ENCODE results near the gene DOCK10. TPM values are rescaled to one million over a fixed set of nuclear protein-coding genes. Genes with fewer than 3 reads are reported as not detected.
A peak's percentile ranks its signal among the peaks of the same experiment; 100 is the strongest.

DOCK10 gene
- total and polyA plus RNA-seq, 5 donors from 2014 or later, result 28.3 to 222 (median 35.1) TPM

DNA sequence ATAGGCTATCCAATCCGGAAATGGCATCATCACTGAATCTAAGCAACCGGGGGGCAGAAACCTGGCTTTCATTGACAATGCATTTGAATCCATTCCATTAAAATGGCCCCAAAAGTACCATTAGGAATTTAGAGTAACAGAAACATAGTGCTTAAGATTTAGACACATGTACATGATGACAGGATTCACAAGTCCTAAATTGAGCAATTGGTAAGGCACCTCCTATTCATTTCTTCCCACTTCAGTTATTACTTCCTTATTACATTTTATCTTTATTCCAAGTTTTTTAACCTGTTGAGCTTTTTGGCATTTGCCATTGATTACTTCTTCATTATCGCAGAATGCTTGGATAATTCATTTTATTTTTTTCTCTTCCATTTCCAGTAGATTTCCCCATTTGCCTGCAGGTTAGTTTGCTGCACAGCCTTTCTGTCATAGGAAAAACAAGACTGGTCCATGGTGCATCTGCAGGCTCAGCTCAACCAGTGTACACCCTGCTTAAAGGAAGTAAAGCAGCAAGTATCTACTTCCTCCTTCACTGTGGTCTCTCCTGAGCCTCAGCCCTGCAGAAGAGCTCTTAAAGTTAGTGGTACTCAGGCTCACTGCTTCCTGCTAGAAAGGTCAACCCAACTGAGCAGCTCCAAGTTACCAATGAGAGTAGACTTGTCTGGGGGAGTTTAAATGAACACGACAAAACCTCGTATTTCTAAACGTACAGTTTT is 89.2 kb downstream of the DOCK10 start:
- peak overlapping the region; percentile 73 for H3K4me3 ChIP-seq (ENCODE audit: low read depth, low read length)

DNA sequence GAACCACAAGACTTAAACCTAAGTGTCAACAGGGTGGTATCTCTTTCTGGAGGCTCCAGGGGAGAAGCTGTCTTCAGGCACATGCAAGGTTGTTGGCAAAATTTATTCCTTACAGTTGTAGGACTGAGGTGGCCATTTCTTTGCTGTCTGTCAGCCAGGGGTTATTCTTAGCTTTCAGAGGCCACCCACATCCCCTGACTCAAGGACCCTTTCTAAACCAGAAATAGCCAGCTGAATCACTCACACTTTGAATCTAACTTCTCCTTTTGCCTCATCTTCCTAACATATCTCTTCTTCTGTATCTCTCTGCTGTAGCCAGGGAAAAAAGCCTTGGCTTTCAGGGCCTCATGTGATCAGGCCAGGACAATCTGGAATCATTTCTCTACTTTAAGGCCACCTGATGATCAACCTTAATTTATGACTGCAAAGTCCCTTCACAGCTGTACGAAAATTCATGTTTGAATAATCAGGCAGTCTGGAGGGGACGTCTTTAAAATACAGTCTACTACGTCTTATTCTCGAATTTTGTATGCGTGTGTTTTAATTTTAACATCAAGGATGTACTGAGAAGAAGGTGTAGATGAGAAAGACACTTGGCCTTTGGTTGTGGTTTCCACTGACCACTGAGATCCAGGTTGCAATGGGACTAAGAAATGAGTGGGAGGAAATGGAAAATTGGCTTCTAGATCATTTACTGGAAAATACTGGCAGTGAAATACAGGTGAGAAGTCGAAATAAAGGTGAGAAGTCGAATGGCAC is 90.4 kb downstream of the DOCK10 start:
- H3K4me1 Mint-ChIP-seq, result peaks cover 30 to 99% (median 80%) of the 10 kb centered on the region in 4 donors
- ATAC-seq (ENCODE audit: low read depth in 2 of 2), result no peak
- peak overlapping the region; percentile 47 for H3K27ac ChIP-seq (ENCODE audit: insufficient read depth, low read length, poor library complexity, severe bottlenecking)
- peaks cover 7% of the 10 kb centered on the region for H3K36me3 Mint-ChIP-seq
- no peaks in the 10 kb centered on the region for H3K36me3 ChIP-seq (ENCODE audit: control insufficient read depth, insufficient read depth, low read length)
- peaks cover 0 to 5% (median 0%) of the 10 kb centered on the region in 7 donors for H3K9me3 Mint-ChIP-seq
- peak overlapping the region in 3 of 4 donors; percentile 5 to 30 (median 27) for H3K4me3 Mint-ChIP-seq
- H3K4me3 ChIP-seq (ENCODE audit: low read depth, low read length), result no peak overlapping the region
- H3K9me3 ChIP-seq (ENCODE audit: control insufficient read depth in 2 of 2, low read length in 2 of 2), result no peaks in the 10 kb centered on the region
- H3K27me3 ChIP-seq (ENCODE audit: control insufficient read depth, insufficient read depth, low read length), result no peaks in the 10 kb centered on the region
- no peak for DNase-seq
- peaks cover 64% of the 10 kb centered on the region for H3K4me1 ChIP-seq (ENCODE audit: control insufficient read depth, insufficient read depth, low read length, poor library complexity, severe bottlenecking)
- H3K27ac Mint-ChIP-seq, result peak overlapping the region; percentile 1 to 89 (median 87)
- H3K27me3 Mint-ChIP-seq, result no peaks in the 10 kb centered on the region

More for the DNA sequence above, 89.2 kb downstream of the DOCK10 start:
- Histone ChIP-seq H3K27ac (ENCODE audit: insufficient read depth, low read length, poor library complexity, severe bottlenecking) (peak overlapping the region; percentile 68), H3K27me3 (ENCODE audit: control insufficient read depth, insufficient read depth, low read length) (no peaks in the 10 kb centered on the region), H3K36me3 (ENCODE audit: control insufficient read depth, insufficient read depth, low read length) (no peaks in the 10 kb centered on the region), H3K9me3 (ENCODE audit: control insufficient read depth in 2 of 2, low read length in 2 of 2) (no peaks in the 10 kb centered on the region), H3K4me1 (ENCODE audit: control insufficient read depth, insufficient read depth, low read length, poor library complexity, severe bottlenecking) (peaks cover 64% of the 10 kb centered on the region)
- peak overlapping the region; percentile 70 to 93 (median 93) for H3K27ac Mint-ChIP-seq
- DNase-seq (peak; percentile 27 to 91 (median 64)), ATAC-seq (ENCODE audit: low read depth in 2 of 2) (peak; percentile 98)
- peaks cover 0 to 5% (median 0%) of the 10 kb centered on the region in 7 donors for H3K9me3 Mint-ChIP-seq
- peak overlapping the region; percentile 52 to 84 (median 62) for H3K4me3 Mint-ChIP-seq
- peaks cover 7% of the 10 kb centered on the region for H3K36me3 Mint-ChIP-seq
- H3K27me3 Mint-ChIP-seq, result no peaks in the 10 kb centered on the region
- peaks cover 35 to 99% (median 81%) of the 10 kb centered on the region in 4 donors for H3K4me1 Mint-ChIP-seq

DNA sequence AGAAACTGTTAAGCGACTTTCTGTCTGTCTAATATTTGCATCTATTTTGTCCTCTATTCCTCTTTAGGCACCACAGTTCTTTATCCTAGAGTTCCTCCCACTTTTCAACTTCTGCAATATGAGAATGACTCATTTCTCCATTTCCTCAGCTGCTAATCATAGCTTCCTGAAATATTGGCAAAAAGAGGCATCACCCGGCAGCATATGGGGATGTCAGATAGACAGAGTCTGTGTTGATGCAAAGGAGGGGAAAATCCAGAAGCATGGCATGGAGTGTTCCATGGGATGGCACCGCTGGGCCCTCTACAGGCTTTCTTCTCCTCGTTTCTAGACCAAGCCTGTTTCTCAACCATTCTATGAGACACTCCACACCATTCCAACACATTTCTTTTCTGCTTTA is 93.4 kb downstream of the DOCK10 start:
- peaks cover 61% of the 10 kb centered on the region for H3K4me1 ChIP-seq (ENCODE audit: control insufficient read depth, insufficient read depth, low read length, poor library complexity, severe bottlenecking)
- Mint-ChIP-seq H3K27ac (peak overlapping the region; percentile 20 to 94 (median 75)), H3K36me3 (peaks cover 7% of the 10 kb centered on the region), H3K9me3 (peaks cover 0 to 5% (median 0%) of the 10 kb centered on the region in 7 donors), H3K27me3 (no peaks in the 10 kb centered on the region), H3K4me3 (peak overlapping the region in 3 of 4 donors; percentile 5 to 42 (median 10)), H3K4me1 (peaks cover 27 to 91% (median 76%) of the 10 kb centered on the region in 4 donors)
- no peaks in the 10 kb centered on the region for H3K9me3 ChIP-seq (ENCODE audit: control insufficient read depth in 2 of 2, low read length in 2 of 2)
- H3K27ac ChIP-seq (ENCODE audit: insufficient read depth, low read length, poor library complexity, severe bottlenecking), result peak overlapping the region; percentile 88
- H3K36me3 ChIP-seq (ENCODE audit: control insufficient read depth, insufficient read depth, low read length), result no peaks in the 10 kb centered on the region
- no peaks in the 10 kb centered on the region for H3K27me3 ChIP-seq (ENCODE audit: control insufficient read depth, insufficient read depth, low read length)
- DNase-seq (no peak), ATAC-seq (ENCODE audit: low read depth in 2 of 2) (no peak)
- H3K4me3 ChIP-seq (ENCODE audit: low read depth, low read length), result peak overlapping the region; percentile 45

- Mint-ChIP-seq H3K4me1 (peaks cover 22 to 90% (median 74%) of the 10 kb centered on the region in 4 donors), H3K36me3 (peaks cover 3% of the 10 kb centered on the region), H3K4me3 (peak overlapping the region in 1 of 4 donors; percentile 86), H3K27me3 (no peaks in the 10 kb centered on the region), H3K9me3 (peaks cover 0 to under 1% (median 0%) of the 10 kb centered on the region in 7 donors), H3K27ac (peak overlapping the region in 2 of 3 donors; percentile 32 to 94)
- Histone ChIP-seq H3K27ac (ENCODE audit: insufficient read depth, low read length, poor library complexity, severe bottlenecking) (peak overlapping the region; percentile 88), H3K27me3 (ENCODE audit: control insufficient read depth, insufficient read depth, low read length) (no peaks in the 10 kb centered on the region), H3K9me3 (ENCODE audit: control insufficient read depth in 2 of 2, low read length in 2 of 2) (no peaks in the 10 kb centered on the region), H3K4me3 (ENCODE audit: low read depth, low read length) (peak overlapping the region; percentile 99), H3K4me1 (ENCODE audit: control insufficient read depth, insufficient read depth, low read length, poor library complexity, severe bottlenecking) (peaks cover 61% of the 10 kb centered on the region), H3K36me3 (ENCODE audit: control insufficient read depth, insufficient read depth, low read length) (no peaks in the 10 kb centered on the region)
- ATAC-seq (ENCODE audit: low read depth in 2 of 2), result no peak
- DNase-seq, result no peak
Measured at GRCh38 chr2:224948005-224948404, 94.3 kb downstream of the DOCK10 start.

- ATAC-seq (ENCODE audit: low read depth in 2 of 2), result no peak
- peaks cover 61% of the 10 kb centered on the region for H3K4me1 ChIP-seq (ENCODE audit: control insufficient read depth, insufficient read depth, low read length, poor library complexity, severe bottlenecking)
Measured at GRCh38 chr2:224947566-224947965, 94.7 kb downstream of the DOCK10 start.

DNA sequence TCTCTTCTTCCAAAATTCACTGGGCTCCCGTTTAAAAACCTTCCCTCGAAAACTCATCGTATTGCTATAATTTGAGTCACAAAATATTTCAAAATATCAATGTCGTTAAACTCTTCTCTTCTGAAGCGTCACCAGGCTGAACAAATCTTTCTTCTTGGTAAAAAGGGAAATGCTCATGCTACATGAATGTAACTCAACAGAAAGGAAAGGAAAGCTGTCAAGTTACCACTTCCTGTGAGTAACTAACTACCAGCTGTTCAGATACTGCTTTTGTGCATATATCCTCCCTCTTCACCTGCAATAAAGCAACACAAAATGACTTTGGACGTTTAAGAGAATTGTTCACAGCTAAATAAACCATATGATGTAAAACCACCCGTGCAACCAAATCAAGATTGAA is 95.4 kb downstream of the DOCK10 start:
- Histone ChIP-seq H3K27me3 (ENCODE audit: control insufficient read depth, insufficient read depth, low read length) (no peaks in the 10 kb centered on the region), H3K27ac (ENCODE audit: insufficient read depth, low read length, poor library complexity, severe bottlenecking) (peak overlapping the region; percentile 88), H3K9me3 (ENCODE audit: control insufficient read depth in 2 of 2, low read length in 2 of 2) (no peaks in the 10 kb centered on the region), H3K36me3 (ENCODE audit: control insufficient read depth, insufficient read depth, low read length) (no peaks in the 10 kb centered on the region), H3K4me3 (ENCODE audit: low read depth, low read length) (peak overlapping the region; percentile 99), H3K4me1 (ENCODE audit: control insufficient read depth, insufficient read depth, low read length, poor library complexity, severe bottlenecking) (peaks cover 61% of the 10 kb centered on the region)
- Mint-ChIP-seq H3K27ac (peak overlapping the region; percentile 92 to 97 (median 94)), H3K9me3 (no peaks in the 10 kb centered on the region), H3K36me3 (peaks cover 8% of the 10 kb centered on the region), H3K27me3 (no peaks in the 10 kb centered on the region), H3K4me1 (peaks cover 23 to 85% (median 75%) of the 10 kb centered on the region in 4 donors), H3K4me3 (peak overlapping the region; percentile 86 to 97 (median 91))
- DNase-seq, result peak in 2 of 3 donors; percentile 76 to 87
- peak; percentile 89 to 91 for ATAC-seq (ENCODE audit: low read depth in 2 of 2)

More at GRCh38 chr2:224947566-224947965, 94.7 kb downstream of the DOCK10 start:
- peaks cover 21 to 85% (median 73%) of the 10 kb centered on the region in 4 donors for H3K4me1 Mint-ChIP-seq
- peaks cover 3% of the 10 kb centered on the region for H3K36me3 Mint-ChIP-seq
- H3K27ac ChIP-seq (ENCODE audit: insufficient read depth, low read length, poor library complexity, severe bottlenecking), result peak overlapping the region; percentile 88
- H3K9me3 ChIP-seq (ENCODE audit: control insufficient read depth in 2 of 2, low read length in 2 of 2), result no peaks in the 10 kb centered on the region
- DNase-seq, result peak in 1 of 3 donors; percentile 45
- H3K27ac Mint-ChIP-seq, result peak overlapping the region; percentile 92 to 97 (median 94)
- no peaks in the 10 kb centered on the region for H3K27me3 ChIP-seq (ENCODE audit: control insufficient read depth, insufficient read depth, low read length)
- H3K4me3 Mint-ChIP-seq, result peak overlapping the region; percentile 86 to 97 (median 91)
- H3K27me3 Mint-ChIP-seq, result no peaks in the 10 kb centered on the region
- no peaks in the 10 kb centered on the region for H3K36me3 ChIP-seq (ENCODE audit: control insufficient read depth, insufficient read depth, low read length)
- H3K4me3 ChIP-seq (ENCODE audit: low read depth, low read length), result peak overlapping the region; percentile 99
- no peaks in the 10 kb centered on the region for H3K9me3 Mint-ChIP-seq

- Histone ChIP-seq H3K4me3 (ENCODE audit: low read depth, low read length) (peak overlapping the region; percentile 99), H3K36me3 (ENCODE audit: control insufficient read depth, insufficient read depth, low read length) (peaks cover 3% of the 10 kb centered on the region), H3K4me1 (ENCODE audit: control insufficient read depth, insufficient read depth, low read length, poor library complexity, severe bottlenecking) (peaks cover 67% of the 10 kb centered on the region), H3K27me3 (ENCODE audit: control insufficient read depth, insufficient read depth, low read length) (no peaks in the 10 kb centered on the region), H3K9me3 (ENCODE audit: control insufficient read depth in 2 of 2, low read length in 2 of 2) (no peaks in the 10 kb centered on the region), H3K27ac (ENCODE audit: insufficient read depth, low read length, poor library complexity, severe bottlenecking) (peak overlapping the region; percentile 88)
- peaks cover 0 to 2% (median 0%) of the 10 kb centered on the region in 7 donors for H3K9me3 Mint-ChIP-seq
- H3K27ac Mint-ChIP-seq, result peak overlapping the region; percentile 94 to 98 (median 96)
- DNase-seq (peak in 1 of 3 donors; percentile 41), ATAC-seq (ENCODE audit: low read depth in 2 of 2) (peak in 1 of 2 donors; percentile 10)
- no peaks in the 10 kb centered on the region for H3K27me3 Mint-ChIP-seq
- H3K4me1 Mint-ChIP-seq, result peaks cover 30 to 84% (median 74%) of the 10 kb centered on the region in 4 donors
- peak overlapping the region; percentile 90 to 98 (median 94) for H3K4me3 Mint-ChIP-seq
- peaks cover 11% of the 10 kb centered on the region for H3K36me3 Mint-ChIP-seq
Measured at GRCh38 chr2:224944707-224945547, 97.3 kb downstream of the DOCK10 start.
